Measurements from ENCODE around the gene PSMC3IP.
A peak's percentile ranks its signal among the peaks of the same experiment; 100 is the strongest.

DNA sequence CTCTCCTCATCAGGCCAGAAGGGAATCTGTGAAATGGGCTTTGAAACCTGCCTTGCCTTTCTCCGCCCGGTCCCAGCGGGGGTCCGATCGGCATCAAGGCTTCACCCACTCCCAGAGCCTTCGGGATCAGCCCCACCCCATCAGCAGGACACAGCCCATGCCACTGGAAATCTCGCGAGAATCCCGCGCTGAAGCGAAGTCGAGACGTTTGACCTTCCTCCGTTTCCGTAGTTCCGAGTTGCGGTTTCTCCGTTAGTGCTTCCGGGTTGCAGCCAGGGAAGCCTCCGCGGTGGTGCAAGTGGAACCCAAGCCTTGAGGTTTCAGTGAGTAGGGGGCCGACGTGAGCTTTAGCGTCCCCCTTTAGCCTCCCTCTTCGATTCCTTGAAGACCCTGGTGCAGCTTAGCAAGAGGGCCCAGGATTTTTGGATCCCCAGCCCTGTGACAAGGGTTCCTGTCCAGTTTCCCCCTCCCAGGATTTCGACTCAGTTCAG is 15.6 kb downstream of the PSMC3IP start, which contains the start of gene COASY:
- TF ChIP-seq, protein P1, sequence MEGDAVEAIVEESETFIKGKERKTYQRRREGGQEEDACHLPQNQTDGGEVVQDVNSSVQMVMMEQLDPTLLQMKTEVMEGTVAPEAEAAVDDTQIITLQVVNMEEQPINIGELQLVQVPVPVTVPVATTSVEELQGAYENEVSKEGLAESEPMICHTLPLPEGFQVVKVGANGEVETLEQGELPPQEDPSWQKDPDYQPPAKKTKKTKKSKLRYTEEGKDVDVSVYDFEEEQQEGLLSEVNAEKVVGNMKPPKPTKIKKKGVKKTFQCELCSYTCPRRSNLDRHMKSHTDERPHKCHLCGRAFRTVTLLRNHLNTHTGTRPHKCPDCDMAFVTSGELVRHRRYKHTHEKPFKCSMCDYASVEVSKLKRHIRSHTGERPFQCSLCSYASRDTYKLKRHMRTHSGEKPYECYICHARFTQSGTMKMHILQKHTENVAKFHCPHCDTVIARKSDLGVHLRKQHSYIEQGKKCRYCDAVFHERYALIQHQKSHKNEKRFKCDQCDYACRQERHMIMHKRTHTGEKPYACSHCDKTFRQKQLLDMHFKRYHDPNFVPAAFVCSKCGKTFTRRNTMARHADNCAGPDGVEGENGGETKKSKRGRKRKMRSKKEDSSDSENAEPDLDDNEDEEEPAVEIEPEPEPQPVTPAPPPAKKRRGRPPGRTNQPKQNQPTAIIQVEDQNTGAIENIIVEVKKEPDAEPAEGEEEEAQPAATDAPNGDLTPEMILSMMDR (IDR thresholded peaks at IDR 0.05): no peak
- peak in 1 of 2 donors; percentile 23 for TF ChIP-seq POLR2A (IDR thresholded peaks at IDR 0.05)
- peak; percentile 92 to 95 (median 92) for TF ChIP-seq POLR2AphosphoS5 (IDR thresholded peaks at IDR 0.05)

Data from suprapubic skin (tissue), 4 donors.